ENCODE measurements around the gene MAZ.

- TF ChIP-seq CTCF (IDR thresholded peaks at IDR 0.05; ENCODE audit: insufficient read depth, low read length, poor library complexity, severe bottlenecking) (no peak), EZH2phosphoT487 (conservative IDR thresholded peaks at IDR 0.05; ENCODE audit: low read length) (no peak)
Measured at GRCh38 chr16:29789775-29790182, 16.6 kb upstream of the MAZ start.

Measured in SU-DHL-6 (cell line).